NCI-H446 treated with DMSO at 0.1 percent for 48 hours (cell line): Measurements from ENCODE around the gene ZBTB20.
"Not testable (repeated sequence)": the region's sequence is repeated elsewhere in the genome, so short reads cannot be mapped to it uniquely, and the experiment has no call there.

Experiments used
- DNase-seq: peaks from one replicate; lab custom pipeline; 2025; lab: John Stamatoyannopoulos, UW

ZBTB20 gene

GRCh38 chr3:115146418-115147328 lies at the start of gene ZBTB20:
TSS of gene ZBTB20 (minus strand) at chr3:115147288.
- peak; percentile 64 for DNase-seq

- DNase-seq = no peak
Observed at GRCh38 chr3:115194476-115194875, 47.4 kb upstream of the ZBTB20 start.

GRCh38 chr3:115190747-115191146 lies 43.7 kb upstream of the ZBTB20 start:
- DNase-seq = no peak

- no peak for DNase-seq
Observed at GRCh38 chr3:115187149-115187757, 40.2 kb upstream of the ZBTB20 start.

- no peak for DNase-seq
Observed at GRCh38 chr3:115186351-115187148, 39.5 kb upstream of the ZBTB20 start.

- DNase-seq = not testable (repeated sequence)
Observed at GRCh38 chr3:115184859-115185572, 37.9 kb upstream of the ZBTB20 start.

GRCh38 chr3:115178930-115179329 lies 31.8 kb upstream of the ZBTB20 start:
- not testable (repeated sequence) for DNase-seq

GRCh38 chr3:115169808-115170207 lies 22.7 kb upstream of the ZBTB20 start:
- DNase-seq = peak; percentile 15

- DNase-seq = no peak
Observed at GRCh38 chr3:115165701-115166100, 18.6 kb upstream of the ZBTB20 start.

- DNase-seq = no peak
Observed at GRCh38 chr3:115165266-115165665, 18.2 kb upstream of the ZBTB20 start.

- no peak for DNase-seq
Observed at GRCh38 chr3:115164374-115165221, 17.5 kb upstream of the ZBTB20 start.

- no peak for DNase-seq
Observed at GRCh38 chr3:115162759-115163158, 15.7 kb upstream of the ZBTB20 start.

GRCh38 chr3:115161866-115162265 lies 14.8 kb upstream of the ZBTB20 start:
- DNase-seq = no peak

- no peak for DNase-seq
Observed at GRCh38 chr3:115161168-115161834, 14.2 kb upstream of the ZBTB20 start.

GRCh38 chr3:115160295-115160694 lies 13.2 kb upstream of the ZBTB20 start:
- DNase-seq = no peak

- DNase-seq = no peak
Observed at GRCh38 chr3:115156046-115156654, 9.1 kb upstream of the ZBTB20 start.

- DNase-seq = no peak
Observed at GRCh38 chr3:115154611-115155010, 7.5 kb upstream of the ZBTB20 start.

GRCh38 chr3:115151921-115152320 lies 4.8 kb upstream of the ZBTB20 start:
- DNase-seq = no peak

GRCh38 chr3:115148142-115148790 lies 1.2 kb upstream of the ZBTB20 start:
- DNase-seq = no peak
